ENCODE data around the gene SEMA3A.
"Not testable (repeated sequence)": the region's sequence is repeated elsewhere in the genome, so short reads cannot be mapped to it uniquely, and the experiment has no call there.

The SEMA3A gene

DNA sequence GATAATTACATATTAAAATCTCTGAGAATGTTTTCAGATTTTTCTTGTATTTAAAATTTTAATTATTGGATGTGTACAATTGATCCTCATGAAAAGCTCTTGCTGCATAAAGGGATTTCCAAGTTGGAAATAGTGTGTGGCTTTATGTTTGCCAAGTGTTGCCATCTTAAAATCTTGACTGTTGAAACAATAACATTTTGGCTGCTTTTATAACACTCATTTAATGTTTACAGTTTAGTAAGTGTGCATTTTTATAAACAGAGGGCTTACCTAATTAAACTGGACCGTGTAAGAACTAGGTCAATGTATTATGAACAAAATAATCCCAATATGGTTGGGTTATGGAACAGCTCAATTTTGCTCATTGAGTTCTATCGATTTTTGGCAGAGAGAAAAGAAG is 23.9 kb downstream of the SEMA3A start:
- in situ Hi-C loops (cut with HindIII; ENCODE audit: low pct_ligation_motif_present, low pct_unique_long_range_greater_than_20kb, low sequenced_read_pairs), result no loop called here

GRCh38 chr7:84162584-84162983 is 32.0 kb downstream of the SEMA3A start:
- DNase-seq, result no peak
- in situ Hi-C loops (cut with HindIII; ENCODE audit: low pct_ligation_motif_present, low pct_unique_long_range_greater_than_20kb, low sequenced_read_pairs), result no loop called here

More for the DNA sequence above, 23.9 kb downstream of the SEMA3A start:
- no peak for DNase-seq

DNA sequence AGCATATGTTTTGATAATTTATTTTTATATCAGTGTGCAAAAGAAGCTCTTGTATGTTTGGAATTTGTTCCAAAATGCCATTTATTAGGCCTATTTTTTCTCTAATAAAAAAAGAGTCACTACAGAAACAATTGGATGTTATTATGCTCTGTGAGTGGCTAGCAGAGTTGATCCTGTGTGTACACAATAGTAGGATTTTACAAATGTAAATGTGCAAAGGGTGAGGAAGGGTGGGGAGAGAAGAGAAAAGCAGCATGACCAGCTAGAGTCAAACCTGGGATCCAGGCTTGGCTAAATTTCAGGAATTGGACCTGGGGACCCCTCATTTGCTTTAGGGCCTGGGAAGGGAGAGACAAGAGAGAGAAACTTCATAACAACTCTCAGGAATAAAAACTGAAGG is 32.5 kb downstream of the SEMA3A start:
- in situ Hi-C loops (cut with HindIII; ENCODE audit: low pct_ligation_motif_present, low pct_unique_long_range_greater_than_20kb, low sequenced_read_pairs), result no loop called here
- DNase-seq, result no peak

DNA sequence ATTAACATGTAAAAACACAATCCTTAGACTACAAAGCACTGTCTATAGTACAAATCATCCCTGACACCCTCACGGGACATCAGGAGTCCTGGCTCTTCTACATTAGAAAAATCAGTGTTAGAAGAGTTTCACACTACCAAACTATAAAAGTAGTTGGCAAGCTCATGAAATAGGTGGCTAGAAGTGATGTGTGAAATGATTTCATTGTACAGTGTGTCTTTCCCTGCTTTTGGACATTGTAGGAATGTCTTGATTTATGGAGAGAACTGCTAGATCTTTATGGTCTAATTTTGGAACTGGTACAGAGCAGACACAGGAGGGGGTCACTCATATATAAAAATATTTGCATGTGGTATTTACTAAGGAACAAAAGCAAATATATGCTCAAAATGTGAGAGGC is 33.2 kb downstream of the SEMA3A start:
- DNase-seq, result no peak
- in situ Hi-C loops (cut with HindIII; ENCODE audit: low pct_ligation_motif_present, low pct_unique_long_range_greater_than_20kb, low sequenced_read_pairs), result no loop called here

DNA sequence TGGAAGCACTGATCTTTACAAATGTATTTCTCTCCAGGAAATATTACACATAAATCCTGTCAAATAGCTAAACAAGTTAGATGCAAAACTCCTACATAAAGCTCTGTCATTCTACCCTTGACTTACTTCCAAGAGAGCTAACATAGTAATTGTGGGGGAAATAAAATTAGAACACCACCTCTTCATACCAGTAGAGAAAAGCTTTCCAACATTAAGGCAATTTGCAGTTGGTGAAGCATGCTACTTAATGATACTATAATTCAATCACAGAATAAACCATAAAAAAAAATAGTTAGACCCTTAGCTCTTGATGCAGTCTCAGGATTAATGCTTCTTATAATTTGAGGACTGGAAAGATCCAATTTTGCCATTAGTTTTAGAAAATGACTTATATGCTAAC is 35.2 kb downstream of the SEMA3A start:
- DNase-seq, result no peak
- in situ Hi-C loops (cut with HindIII; ENCODE audit: low pct_ligation_motif_present, low pct_unique_long_range_greater_than_20kb, low sequenced_read_pairs), result no loop called here

DNA sequence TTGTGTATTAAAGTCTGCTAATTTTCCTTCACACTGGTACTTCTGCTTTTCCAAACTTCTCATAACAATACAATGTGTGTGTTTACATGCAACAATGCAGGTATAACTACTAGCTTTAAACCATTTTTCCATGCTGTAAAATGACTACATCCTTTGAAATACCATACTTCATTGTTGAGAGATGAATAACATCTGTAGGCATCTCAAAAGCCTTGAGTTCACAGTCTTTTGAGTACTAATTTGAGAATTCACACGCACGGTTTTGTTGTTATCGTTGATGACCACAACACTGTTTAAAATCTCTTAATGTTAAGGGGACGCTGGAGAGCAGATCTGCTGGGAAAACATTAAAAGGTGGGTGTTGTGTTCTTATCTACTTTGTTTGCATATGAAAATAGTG is 37.4 kb downstream of the SEMA3A start:
- no peak for DNase-seq
- in situ Hi-C loops (cut with HindIII; ENCODE audit: low pct_ligation_motif_present, low pct_unique_long_range_greater_than_20kb, low sequenced_read_pairs), result no loop called here

- no peak for DNase-seq
- in situ Hi-C loops (cut with HindIII; ENCODE audit: low pct_ligation_motif_present, low pct_unique_long_range_greater_than_20kb, low sequenced_read_pairs), result no loop called here
These were observed 39.4 kb downstream of the SEMA3A start for GRCh38 chr7:84154991-84155781.

GRCh38 chr7:84152995-84153394 is 41.6 kb downstream of the SEMA3A start:
- no peak for DNase-seq

GRCh38 chr7:84150370-84150769 is 44.2 kb downstream of the SEMA3A start:
- DNase-seq; in situ Hi-C loops (cut with HindIII; ENCODE audit: low pct_ligation_motif_present, low pct_unique_long_range_greater_than_20kb, low sequenced_read_pairs): not testable (repeated sequence)

More at GRCh38 chr7:84152995-84153394, 41.6 kb downstream of the SEMA3A start:
- in situ Hi-C loops (cut with HindIII; ENCODE audit: low pct_ligation_motif_present, low pct_unique_long_range_greater_than_20kb, low sequenced_read_pairs), result no loop called here

- in situ Hi-C loops (cut with HindIII; ENCODE audit: low pct_ligation_motif_present, low pct_unique_long_range_greater_than_20kb, low sequenced_read_pairs), result no loop called here
- no peak for DNase-seq
These were observed 45.0 kb downstream of the SEMA3A start for GRCh38 chr7:84149573-84149972.

DNA sequence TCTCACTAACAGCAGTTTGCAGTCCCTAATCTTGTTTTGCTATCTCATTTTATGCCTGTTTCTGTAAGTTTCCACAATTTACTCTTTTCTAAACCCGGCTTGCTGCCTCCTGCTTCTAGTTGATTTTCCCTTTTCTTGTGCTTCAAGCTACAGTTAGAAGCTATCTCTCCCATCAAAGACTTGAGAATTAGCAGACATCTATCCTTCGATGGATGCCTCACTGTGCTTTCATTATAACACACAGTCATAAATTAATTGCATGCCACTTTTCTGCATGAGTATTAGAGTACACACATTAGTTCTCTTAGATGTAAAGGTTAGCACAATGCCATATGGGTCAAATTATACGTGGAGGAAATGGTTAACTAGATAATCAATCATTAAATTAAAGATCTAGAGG is 48.7 kb downstream of the SEMA3A start:
- in situ Hi-C loops (cut with HindIII; ENCODE audit: low pct_ligation_motif_present, low pct_unique_long_range_greater_than_20kb, low sequenced_read_pairs), result no loop called here
- DNase-seq, result no peak

DNA sequence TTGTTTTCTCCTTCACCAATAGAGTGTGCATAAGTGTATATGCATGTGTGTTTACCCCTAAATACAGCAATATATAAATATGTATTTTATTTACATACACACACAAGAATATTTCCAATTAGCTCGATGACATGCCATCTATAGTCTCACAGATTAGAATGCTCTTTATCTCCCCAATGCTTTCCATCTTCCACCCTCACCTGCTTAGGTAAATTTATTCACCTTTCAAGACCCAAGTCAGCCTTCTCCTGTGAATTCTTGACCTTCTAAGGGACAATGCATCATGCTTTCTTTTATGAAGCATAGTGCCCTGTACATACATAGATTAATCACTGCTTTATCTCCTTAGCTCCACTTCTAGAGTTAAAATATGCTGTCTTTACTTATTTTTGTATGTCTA is 49.7 kb downstream of the SEMA3A start:
- in situ Hi-C loops (cut with HindIII; ENCODE audit: low pct_ligation_motif_present, low pct_unique_long_range_greater_than_20kb, low sequenced_read_pairs), result no loop called here
- no peak for DNase-seq

- in situ Hi-C loops (cut with HindIII; ENCODE audit: low pct_ligation_motif_present, low pct_unique_long_range_greater_than_20kb, low sequenced_read_pairs), result no loop called here
- DNase-seq, result peak; percentile 34
These were observed 50.1 kb downstream of the SEMA3A start for GRCh38 chr7:84144480-84144879.

DNA sequence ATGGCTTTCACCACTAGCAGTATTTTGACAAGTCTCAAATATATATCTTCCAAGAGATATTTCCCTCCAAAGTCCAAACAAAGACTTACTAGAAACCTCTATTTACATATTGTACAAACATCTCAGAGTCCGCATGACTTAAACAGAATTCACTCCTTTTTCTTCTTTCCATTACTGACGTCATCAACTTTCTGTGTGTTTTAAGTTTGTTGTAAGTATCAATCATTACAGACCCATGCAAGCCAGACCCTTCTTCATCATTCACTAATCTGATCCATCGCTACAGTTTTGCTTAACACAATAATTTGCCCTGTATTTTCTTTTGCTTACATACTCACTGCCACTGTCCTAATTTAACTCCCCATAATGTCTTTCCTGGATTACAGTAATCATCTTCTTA is 51.9 kb downstream of the SEMA3A start:
- in situ Hi-C loops (cut with HindIII; ENCODE audit: low pct_ligation_motif_present, low pct_unique_long_range_greater_than_20kb, low sequenced_read_pairs), result no loop called here
- no peak for DNase-seq

DNA sequence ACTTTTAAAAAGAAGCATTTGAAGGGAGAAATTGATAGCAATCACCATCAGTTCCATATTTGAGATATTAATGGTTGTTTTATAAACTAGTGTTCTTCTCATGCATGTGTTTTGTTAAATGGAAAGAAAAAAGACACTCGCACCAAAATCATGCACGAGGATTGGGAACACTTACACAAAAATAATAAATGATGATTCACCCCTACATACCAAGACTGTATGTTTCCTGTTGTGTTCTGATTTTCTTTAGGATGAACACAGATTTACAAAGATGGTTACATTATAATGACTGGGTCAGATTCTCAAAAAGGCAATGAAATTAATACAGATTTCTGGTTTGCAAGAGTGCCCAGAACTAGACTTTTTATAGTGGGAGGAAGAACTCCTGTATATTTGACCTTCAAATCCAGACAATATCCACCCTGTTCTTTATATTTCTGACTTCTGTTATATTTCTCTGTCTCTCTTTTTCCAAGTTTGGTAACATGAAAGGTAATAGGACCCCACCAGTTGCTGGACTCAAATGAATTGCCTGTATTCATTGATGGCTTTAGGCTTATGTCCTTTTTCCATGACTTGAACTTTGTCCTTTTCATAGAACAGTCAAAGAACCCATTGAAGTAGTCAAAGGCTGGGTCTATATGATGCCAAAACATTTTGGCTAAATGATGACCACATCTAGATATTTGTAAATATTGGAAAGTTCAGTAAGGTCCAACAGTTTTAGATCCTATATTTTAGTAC is 54.4 kb downstream of the SEMA3A start:
- no peak for DNase-seq
- in situ Hi-C loops (cut with HindIII; ENCODE audit: low pct_ligation_motif_present, low pct_unique_long_range_greater_than_20kb, low sequenced_read_pairs), result no loop called here

GRCh38 chr7:84138411-84138810 is 56.2 kb downstream of the SEMA3A start:
- in situ Hi-C loops (cut with HindIII; ENCODE audit: low pct_ligation_motif_present, low pct_unique_long_range_greater_than_20kb, low sequenced_read_pairs), result no loop called here
- no peak for DNase-seq

- in situ Hi-C loops (cut with HindIII; ENCODE audit: low pct_ligation_motif_present, low pct_unique_long_range_greater_than_20kb, low sequenced_read_pairs), result no loop called here
- DNase-seq, result no peak
These were observed 56.8 kb downstream of the SEMA3A start for GRCh38 chr7:84137812-84138211.

DNA sequence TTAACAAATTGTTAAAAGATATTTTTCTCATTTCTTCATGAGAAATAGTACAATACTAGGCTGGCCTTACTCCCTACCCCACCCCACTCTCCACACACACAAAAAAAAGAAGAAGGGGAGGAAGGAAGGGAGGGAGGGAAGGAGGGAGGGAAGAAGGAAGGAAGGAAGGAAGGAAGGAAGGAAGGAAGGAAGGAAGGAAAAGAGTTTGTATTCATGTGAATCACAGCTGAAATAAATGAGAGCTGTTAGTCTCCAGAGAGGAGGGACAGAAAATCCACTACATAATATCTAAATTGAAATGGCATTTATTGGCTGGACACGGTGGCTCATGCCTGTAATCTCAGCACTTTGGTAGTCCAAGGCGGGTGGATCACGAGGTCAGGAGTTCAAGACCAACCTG is 57.8 kb downstream of the SEMA3A start:
- no peak for DNase-seq
- in situ Hi-C loops (cut with HindIII; ENCODE audit: low pct_ligation_motif_present, low pct_unique_long_range_greater_than_20kb, low sequenced_read_pairs), result no loop called here

DNA sequence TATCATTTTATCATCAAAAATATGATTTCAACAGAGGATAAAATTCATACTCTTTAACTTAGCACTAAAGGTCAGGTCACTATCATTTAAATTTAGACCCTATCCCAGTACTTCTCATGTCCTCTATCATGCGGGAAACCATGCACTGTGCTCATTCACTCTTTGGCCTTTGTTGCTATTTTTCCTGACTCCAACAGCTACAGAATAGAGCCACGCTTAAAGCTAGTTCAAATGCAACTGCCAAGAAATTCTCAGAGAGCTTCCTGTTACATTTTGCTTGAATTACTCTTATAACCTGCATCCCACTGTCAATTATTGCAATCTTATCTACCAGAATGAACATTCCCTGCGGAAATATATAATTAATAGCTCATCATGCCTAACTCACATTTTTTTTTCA is 58.3 kb downstream of the SEMA3A start:
- in situ Hi-C loops (cut with HindIII; ENCODE audit: low pct_ligation_motif_present, low pct_unique_long_range_greater_than_20kb, low sequenced_read_pairs), result no loop called here
- DNase-seq, result no peak

GRCh38 chr7:84134169-84134568 is 60.4 kb downstream of the SEMA3A start:
- no peak for DNase-seq
- in situ Hi-C loops (cut with HindIII; ENCODE audit: low pct_ligation_motif_present, low pct_unique_long_range_greater_than_20kb, low sequenced_read_pairs), result no loop called here
